Activated CD8-positive, alpha-beta memory T cell treated with anti-CD3 and anti-CD28 coated beads, Interleukin-2, amount 10 ng/mL, durations not matched to agents 7 days and 5 days (primary cell): ENCODE data around the gene HACD1. TPM values are rescaled to one million over a fixed set of nuclear protein-coding genes. Genes with fewer than 3 reads are reported as not detected.
"Not testable (repeated sequence)": the region's sequence is repeated elsewhere in the genome, so short reads cannot be mapped to it uniquely, and the experiment has no call there.

Experiments used
- ATAC-seq: fragments of 150-1000 bp; cut with Tn5 transposase; one replicate; pipeline ENCODE4 v1.10.0; 2021; ENCODE audit warnings: moderate library complexity
- CTCF ChIA-PET: fragments of 350-600 bp; sonication (Branson Sonifier 250); formaldehyde crosslinking; loops from one replicate; lab custom pipeline; 2021; ENCODE audit warnings: antibody characterized with exemption; lab: Charles Lee
- DNase-seq: peaks from one replicate; pipeline ENCODE4 v3.0.0-alpha.2; 2020
- H3K27ac Mint-ChIP-seq: one replicate; pipeline ENCODE4 v1.8.0; 2021; ENCODE audit warnings: mild to moderate bottlenecking, mixed read lengths
- H3K27me3 Mint-ChIP-seq: one replicate; pipeline ENCODE4 v1.8.0; 2021; ENCODE audit warnings: mixed read lengths
- H3K36me3 Mint-ChIP-seq: one replicate; pipeline ENCODE4 v1.8.0; 2021; ENCODE audit warnings: mild to moderate bottlenecking, mixed read lengths
- H3K4me1 Mint-ChIP-seq: one replicate; pipeline ENCODE4 v1.8.0; 2021; ENCODE audit warnings: mixed read lengths
- H3K4me3 Mint-ChIP-seq: one replicate; pipeline ENCODE4 v1.8.0; 2021; ENCODE audit warnings: mild to moderate bottlenecking, moderate library complexity, mixed read lengths
- H3K9me3 Mint-ChIP-seq: one replicate; pipeline ENCODE4 v1.8.0; 2022; ENCODE audit warnings: low read depth, mixed read lengths
- total RNA-seq, 2 experiments: library from RNA; stranded (reverse); gene quantifications; one replicate each; pipeline ENCODE4 v1.2.3, GENCODE V29; 2021

HACD1 gene
- total RNA-seq, 2 experiments from 2014 or later: 0.93 to 6.6 TPM

DNA sequence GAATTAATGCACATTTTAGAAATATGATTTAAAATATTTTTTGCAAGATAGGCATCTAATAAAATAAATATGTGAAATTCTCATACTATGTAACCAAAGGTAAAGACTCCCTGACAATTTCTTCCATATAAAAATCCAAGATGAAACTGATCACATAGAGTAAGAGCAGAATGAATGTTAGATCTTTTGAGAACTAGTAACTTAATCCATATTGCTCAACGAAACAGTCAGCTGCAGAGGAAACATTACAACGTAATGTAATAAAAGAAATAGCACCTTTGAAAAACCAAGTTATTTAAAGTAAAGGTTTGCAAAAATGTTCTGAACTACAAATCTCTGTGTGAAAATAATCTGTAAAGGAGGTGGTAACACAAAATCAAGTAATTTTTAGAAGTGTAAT is 28.8 kb downstream of the HACD1 start:
- no peak overlapping the region for H3K27ac Mint-ChIP-seq
- CTCF ChIA-PET: no interaction called here
- H3K9me3 Mint-ChIP-seq: no peaks in the 10 kb centered on the region
- DNase-seq: no peak
- ATAC-seq: no peak
- H3K4me1 Mint-ChIP-seq: peaks cover 9% of the 10 kb centered on the region
- no peaks in the 10 kb centered on the region for H3K36me3 Mint-ChIP-seq
- no peak overlapping the region for H3K4me3 Mint-ChIP-seq
- H3K27me3 Mint-ChIP-seq: peaks cover 10% of the 10 kb centered on the region

DNA sequence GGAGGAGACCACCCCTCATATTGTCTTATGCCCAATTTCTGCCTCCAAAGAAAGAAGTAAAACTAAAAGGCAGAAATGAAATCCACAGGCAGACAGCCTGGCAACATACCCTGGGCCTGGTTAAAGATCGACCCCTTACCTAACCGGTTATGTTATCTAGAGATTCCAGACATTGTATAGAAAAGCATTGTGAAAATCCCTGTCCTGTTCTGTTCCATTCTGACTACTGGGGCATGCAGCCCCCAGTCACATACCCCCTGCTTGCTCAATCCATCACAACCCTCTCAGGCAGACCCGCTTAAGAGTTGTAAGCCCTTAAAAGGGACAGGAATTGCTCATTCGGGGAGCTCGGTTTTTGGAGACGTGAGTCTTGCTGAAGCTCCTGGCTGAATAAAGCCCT is 29.9 kb downstream of the HACD1 start:
- CTCF ChIA-PET: interaction anchor here (0.6 kb wide), 1 partner anchor 158 kb away, joined by 3 read pairs; no protein-coding TSS in a partner anchor
- not testable (repeated sequence) for H3K27ac Mint-ChIP-seq, H3K4me3 Mint-ChIP-seq, H3K27me3 Mint-ChIP-seq, H3K4me1 Mint-ChIP-seq, H3K36me3 Mint-ChIP-seq, H3K9me3 Mint-ChIP-seq, ATAC-seq, DNase-seq

DNA sequence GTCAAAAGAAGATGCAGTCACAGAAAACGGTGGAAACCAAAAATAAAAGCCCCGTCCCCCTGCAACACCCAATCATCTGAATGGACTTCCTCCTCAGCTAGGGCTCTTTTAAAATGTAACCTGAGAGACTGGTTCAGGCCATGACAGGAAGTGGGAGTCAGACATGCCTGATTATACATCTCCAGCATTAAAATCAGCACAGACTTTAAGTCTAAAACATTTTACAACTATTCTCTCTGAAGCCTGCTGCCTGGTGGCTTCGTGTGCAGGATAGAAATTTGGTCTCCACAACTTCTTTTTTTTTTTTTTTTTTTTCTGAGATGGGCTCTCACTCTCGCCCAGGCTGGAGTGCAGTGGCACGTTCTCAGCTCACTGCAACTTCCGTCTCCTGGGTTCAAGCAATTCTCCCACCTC is 30.3 kb downstream of the HACD1 start:
- H3K36me3 Mint-ChIP-seq: no peaks in the 10 kb centered on the region
- no peaks in the 10 kb centered on the region for H3K9me3 Mint-ChIP-seq
- ATAC-seq (no peak), DNase-seq (no peak)
- CTCF ChIA-PET: interaction anchor here (0.6 to 0.8 kb wide), 2 partner anchors 11 to 158 kb away, joined by 3 read pairs; no protein-coding TSS in a partner anchor
- peaks cover 10% of the 10 kb centered on the region for H3K27me3 Mint-ChIP-seq
- peaks cover 9% of the 10 kb centered on the region for H3K4me1 Mint-ChIP-seq
- H3K4me3 Mint-ChIP-seq: peak overlapping the region; percentile 34
- H3K27ac Mint-ChIP-seq: peak overlapping the region; percentile 36

DNA sequence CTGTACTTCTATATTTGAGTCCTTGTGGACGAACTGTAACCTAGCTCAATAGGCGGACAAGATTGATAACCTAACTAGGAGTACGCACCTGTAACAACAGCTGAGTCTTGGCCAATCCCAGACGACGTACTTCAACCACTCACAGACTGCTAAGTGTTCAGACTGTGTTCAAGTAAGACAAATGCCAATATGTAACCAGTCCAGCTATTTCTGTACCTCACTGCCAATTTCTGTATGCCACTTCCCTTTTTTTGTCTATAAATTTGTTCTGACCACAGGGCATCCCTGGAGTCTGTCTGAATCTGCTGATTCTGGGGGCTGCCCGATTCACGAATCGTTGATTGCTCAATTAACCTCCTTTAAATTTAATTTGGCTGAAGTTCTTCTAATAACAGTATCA is 32.2 kb downstream of the HACD1 start:
- CTCF ChIA-PET: no interaction called here
- no peak for DNase-seq
- Mint-ChIP-seq H3K4me1 (peaks cover 9% of the 10 kb centered on the region), H3K27ac (no peak overlapping the region), H3K4me3 (no peak overlapping the region), H3K9me3 (no peaks in the 10 kb centered on the region), H3K36me3 (no peaks in the 10 kb centered on the region), H3K27me3 (peaks cover 10% of the 10 kb centered on the region)
- no peak for ATAC-seq

- H3K36me3 Mint-ChIP-seq: no peaks in the 10 kb centered on the region
- DNase-seq (no peak), ATAC-seq (no peak)
- CTCF ChIA-PET: no interaction called here
- no peaks in the 10 kb centered on the region for H3K9me3 Mint-ChIP-seq
- H3K4me1 Mint-ChIP-seq: no peaks in the 10 kb centered on the region
- H3K27me3 Mint-ChIP-seq: peaks cover 5% of the 10 kb centered on the region
- H3K27ac Mint-ChIP-seq: no peak overlapping the region
- no peak overlapping the region for H3K4me3 Mint-ChIP-seq
Measured at GRCh38 chr10:17580885-17581284, 36.3 kb downstream of the HACD1 start.

DNA sequence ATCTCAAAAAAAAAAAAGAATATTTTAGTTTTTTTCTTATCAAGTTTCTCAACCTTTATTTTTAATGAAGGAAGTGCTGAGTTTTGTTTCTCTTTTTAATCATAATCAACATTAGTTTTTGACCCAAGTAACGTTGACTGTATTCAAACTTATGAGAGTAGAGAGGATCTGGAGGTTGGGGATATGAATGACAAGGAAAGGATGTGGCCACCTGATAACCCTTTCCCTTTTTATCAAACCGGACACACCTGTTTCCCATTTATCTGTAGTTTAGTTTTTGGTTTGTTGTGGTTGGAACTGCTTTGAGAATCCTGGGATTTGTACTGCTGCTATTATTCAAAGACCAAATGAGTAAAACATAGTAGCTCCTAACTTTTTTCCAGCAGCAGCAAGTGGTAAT is 38.6 kb downstream of the HACD1 start:
- Mint-ChIP-seq H3K27ac (no peak overlapping the region), H3K9me3 (no peaks in the 10 kb centered on the region), H3K4me1 (no peaks in the 10 kb centered on the region), H3K36me3 (no peaks in the 10 kb centered on the region), H3K27me3 (no peaks in the 10 kb centered on the region), H3K4me3 (no peak overlapping the region)
- DNase-seq (no peak), ATAC-seq (no peak)
- CTCF ChIA-PET: no interaction called here

- CTCF ChIA-PET: no interaction called here
- Mint-ChIP-seq H3K4me1 (no peaks in the 10 kb centered on the region), H3K36me3 (no peaks in the 10 kb centered on the region), H3K4me3 (no peak overlapping the region), H3K27me3 (no peaks in the 10 kb centered on the region), H3K9me3 (no peaks in the 10 kb centered on the region), H3K27ac (no peak overlapping the region)
- no peak for ATAC-seq
- DNase-seq: no peak
Measured at GRCh38 chr10:17576768-17577167, 40.4 kb downstream of the HACD1 start.

GRCh38 chr10:17564911-17565310 is 52.3 kb downstream of the HACD1 start:
- Mint-ChIP-seq H3K27ac (no peak overlapping the region), H3K4me1 (no peaks in the 10 kb centered on the region), H3K36me3 (no peaks in the 10 kb centered on the region), H3K4me3 (no peak overlapping the region), H3K9me3 (no peaks in the 10 kb centered on the region), H3K27me3 (peaks cover 2% of the 10 kb centered on the region)
- CTCF ChIA-PET: interaction anchor here (0.6 kb wide), 1 partner anchor 370 kb away, joined by 3 read pairs; no protein-coding TSS in a partner anchor
- DNase-seq (no peak), ATAC-seq (no peak)

- no peaks in the 10 kb centered on the region for H3K36me3 Mint-ChIP-seq
- H3K4me3 Mint-ChIP-seq: no peak overlapping the region
- CTCF ChIA-PET: no interaction called here
- DNase-seq (no peak), ATAC-seq (no peak)
- no peak overlapping the region for H3K27ac Mint-ChIP-seq
- no peaks in the 10 kb centered on the region for H3K4me1 Mint-ChIP-seq
- no peaks in the 10 kb centered on the region for H3K9me3 Mint-ChIP-seq
- H3K27me3 Mint-ChIP-seq: peaks cover 2% of the 10 kb centered on the region
Measured at GRCh38 chr10:17563452-17563851, 53.7 kb downstream of the HACD1 start.

- no peaks in the 10 kb centered on the region for H3K4me1 Mint-ChIP-seq
- DNase-seq: no peak
Measured at GRCh38 chr10:17562614-17563013, 54.6 kb downstream of the HACD1 start.

DNA sequence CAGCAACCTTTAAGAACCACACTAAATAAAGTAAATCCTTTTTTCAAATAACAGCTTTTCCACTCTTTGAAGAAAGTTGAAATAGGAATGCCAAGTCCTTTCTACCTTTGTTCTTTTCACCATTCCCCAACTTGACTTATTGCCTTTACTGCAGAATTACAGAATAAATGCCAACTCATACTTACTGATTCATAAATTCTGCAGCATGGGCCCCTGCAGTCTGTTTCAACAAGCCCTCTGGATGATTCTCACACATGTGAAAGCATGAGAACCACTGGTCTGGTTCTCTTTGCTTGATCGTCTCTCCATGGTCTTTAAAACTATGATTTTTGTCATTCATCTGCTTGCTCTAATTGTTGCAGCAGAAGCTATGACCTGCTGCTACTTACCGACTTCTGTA is 56.1 kb downstream of the HACD1 start:
- Mint-ChIP-seq H3K36me3 (no peaks in the 10 kb centered on the region), H3K4me1 (no peaks in the 10 kb centered on the region), H3K27ac (no peak overlapping the region), H3K4me3 (no peak overlapping the region), H3K27me3 (peaks cover 2% of the 10 kb centered on the region), H3K9me3 (no peaks in the 10 kb centered on the region)
- DNase-seq (no peak), ATAC-seq (no peak)
- CTCF ChIA-PET: no interaction called here

More at GRCh38 chr10:17562614-17563013, 54.6 kb downstream of the HACD1 start:
- ATAC-seq: no peak
- CTCF ChIA-PET: interaction anchor here (0.6 kb wide), 1 partner anchor 11 kb away, joined by 3 read pairs; no protein-coding TSS in a partner anchor
- Mint-ChIP-seq H3K9me3 (no peaks in the 10 kb centered on the region), H3K4me3 (no peak overlapping the region), H3K27ac (no peak overlapping the region), H3K36me3 (no peaks in the 10 kb centered on the region), H3K27me3 (peaks cover 2% of the 10 kb centered on the region)

GRCh38 chr10:17557459-17557858 is 59.7 kb downstream of the HACD1 start:
- CTCF ChIA-PET: no interaction called here
- Mint-ChIP-seq H3K4me3 (no peak overlapping the region), H3K9me3 (no peaks in the 10 kb centered on the region), H3K27me3 (no peaks in the 10 kb centered on the region), H3K36me3 (no peaks in the 10 kb centered on the region), H3K27ac (no peak overlapping the region), H3K4me1 (no peaks in the 10 kb centered on the region)
- ATAC-seq (no peak), DNase-seq (no peak)

- Mint-ChIP-seq H3K4me1 (peaks cover 1% of the 10 kb centered on the region), H3K27ac (no peak overlapping the region), H3K27me3 (peaks cover 3% of the 10 kb centered on the region), H3K36me3 (no peaks in the 10 kb centered on the region), H3K9me3 (no peaks in the 10 kb centered on the region), H3K4me3 (no peak overlapping the region)
- ATAC-seq: no peak
- CTCF ChIA-PET: no interaction called here
- DNase-seq: no peak
Measured at GRCh38 chr10:17548770-17549169, 68.4 kb downstream of the HACD1 start.

DNA sequence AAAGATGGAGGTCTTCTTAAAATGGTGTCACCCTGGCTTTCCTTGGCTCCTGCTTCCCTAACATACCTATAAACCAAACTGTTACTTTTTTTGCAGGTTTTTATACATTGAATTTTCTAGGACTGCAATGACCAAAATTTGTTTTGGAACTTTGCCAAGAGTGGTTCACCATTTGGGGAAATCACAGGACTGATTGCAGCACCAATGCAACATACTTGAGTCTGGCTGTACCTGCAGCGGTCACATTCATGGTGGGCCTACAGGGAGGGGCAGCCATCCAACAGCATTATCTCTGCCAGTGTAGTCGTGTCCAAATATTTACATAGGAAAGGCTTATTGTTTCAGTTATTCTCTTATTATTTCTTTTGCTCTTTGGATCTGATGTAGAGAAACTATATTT is 69.0 kb downstream of the HACD1 start:
- Mint-ChIP-seq H3K4me1 (peaks cover 1% of the 10 kb centered on the region), H3K27ac (no peak overlapping the region), H3K27me3 (peaks cover 3% of the 10 kb centered on the region), H3K36me3 (no peaks in the 10 kb centered on the region), H3K4me3 (no peak overlapping the region), H3K9me3 (no peaks in the 10 kb centered on the region)
- ATAC-seq: no peak
- CTCF ChIA-PET: no interaction called here
- DNase-seq: no peak

DNA sequence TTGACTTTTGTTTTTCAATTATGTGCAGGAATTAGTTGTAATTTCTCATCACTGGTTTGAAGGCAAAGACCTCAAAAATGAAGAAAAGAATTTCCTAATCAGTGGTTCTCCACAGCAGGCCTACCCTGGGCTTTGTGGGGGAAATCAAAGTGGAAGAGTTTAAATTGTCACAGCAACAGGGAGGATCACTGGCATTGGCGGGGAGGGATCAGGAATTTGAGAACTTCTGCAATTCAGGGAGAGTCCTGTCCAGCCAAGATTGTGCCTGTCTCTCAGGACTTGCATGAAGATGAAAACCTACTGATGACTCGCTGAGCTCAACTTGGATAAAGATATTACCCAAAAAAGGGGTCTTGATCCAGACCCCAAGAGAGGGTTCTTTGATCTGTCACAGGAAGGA is 70.1 kb downstream of the HACD1 start:
- CTCF ChIA-PET: no interaction called here
- H3K27ac Mint-ChIP-seq: no peak overlapping the region

More for the DNA sequence above, 70.1 kb downstream of the HACD1 start:
- no peaks in the 10 kb centered on the region for H3K36me3 Mint-ChIP-seq
- H3K27me3 Mint-ChIP-seq: peaks cover 3% of the 10 kb centered on the region
- no peak overlapping the region for H3K4me3 Mint-ChIP-seq
- H3K4me1 Mint-ChIP-seq: peaks cover 1% of the 10 kb centered on the region
- H3K9me3 Mint-ChIP-seq: no peaks in the 10 kb centered on the region
- DNase-seq: no peak
- ATAC-seq: no peak
